ENCODE measurements around the gene NTN5.

- TF ChIP-seq REST (IDR thresholded peaks at IDR 0.05; ENCODE audit: insufficient read depth in 1 of 2, low read depth in 2 of 2, low read length in 2 of 2) (no peak), POLR2AphosphoS5 (IDR thresholded peaks at IDR 0.05; ENCODE audit: low read depth, low read length) (no peak), SIN3A (IDR thresholded peaks at IDR 0.05; ENCODE audit: borderline replicate concordance, insufficient read depth, low read length) (no peak), TAF1 (IDR thresholded peaks at IDR 0.05; ENCODE audit: borderline replicate concordance, insufficient read depth, low read length) (no peak)
These were observed 1.3 kb downstream of the NTN5 start for GRCh38 chr19:48671446-48671995.
